H9 (cell line): ENCODE results near the gene ELAC1. TPM values are rescaled to one million over a fixed set of nuclear protein-coding genes. Genes with fewer than 3 reads are reported as not detected.
A peak's percentile ranks its signal among the peaks of the same experiment; 100 is the strongest.

Experiments used
- DNase-seq: peaks from one replicate; pipeline ENCODE4 v3.0.0-alpha.2; 2017
- H2AFZ ChIP-seq: one replicate; pipeline ENCODE4 v1.6.1; 2013; ENCODE audit warnings: mild to moderate bottlenecking, low read length, control low read depth, moderate library complexity
- H2AK5ac ChIP-seq: 2 replicates; pipeline ENCODE4 v1.6.1; 2013; ENCODE audit warnings: low read length, control low read depth, mixed read lengths; ENCODE audit not compliant: insufficient read length
- H2BK120ac ChIP-seq: one replicate; pipeline ENCODE4 v1.6.1; 2013; ENCODE audit warnings: low read depth, mild to moderate bottlenecking, low read length, control low read depth, inconsistent platforms; ENCODE audit not compliant: poor library complexity, severe bottlenecking
- H2BK12ac ChIP-seq: 2 replicates; pipeline ENCODE4 v1.6.1; 2013; ENCODE audit warnings: low read length, control low read depth, mixed read lengths, low read depth; ENCODE audit not compliant: insufficient read length
- H2BK15ac ChIP-seq: 2 replicates; pipeline ENCODE4 v1.6.1; 2013; ENCODE audit warnings: low read depth, low read length, control low read depth
- H2BK20ac ChIP-seq: one replicate; pipeline ENCODE4 v1.6.1; 2013; ENCODE audit warnings: low read depth, mild to moderate bottlenecking, low read length, control low read depth, inconsistent platforms; ENCODE audit not compliant: poor library complexity, severe bottlenecking
- H2BK5ac ChIP-seq: 2 replicates; pipeline ENCODE4 v1.6.1; 2013; ENCODE audit warnings: low read length, control low read depth, mixed read lengths; ENCODE audit not compliant: insufficient read length
- H3K14ac ChIP-seq: 2 replicates; pipeline ENCODE4 v1.6.1; 2013; ENCODE audit warnings: low read length, control low read depth; ENCODE audit not compliant: insufficient read depth
- H3K18ac ChIP-seq: 2 replicates; pipeline ENCODE4 v1.6.1; 2013; ENCODE audit warnings: low read depth, mild to moderate bottlenecking, mixed read lengths, low read length, control low read depth; ENCODE audit not compliant: insufficient read length
- H3K23ac ChIP-seq: 2 replicates; pipeline ENCODE4 v1.6.1; 2013; ENCODE audit warnings: low read length, control low read depth, mixed read lengths, low read depth; ENCODE audit not compliant: insufficient read length
- H3K23me2 ChIP-seq: 2 replicates; pipeline ENCODE4 v1.6.1; 2013; ENCODE audit warnings: low read depth, mild to moderate bottlenecking, mixed read lengths, low read length, control low read depth; ENCODE audit not compliant: insufficient read length, poor library complexity, severe bottlenecking
- H3K27ac ChIP-seq: 2 replicates; pipeline ENCODE4 v1.5.1; 2013; ENCODE audit warnings: low read length, control low read depth, mixed read lengths, low read depth; ENCODE audit not compliant: insufficient read length
- H3K27me3 ChIP-seq: 2 replicates; pipeline ENCODE4 v1.6.1; 2013; ENCODE audit warnings: low read length, control low read depth, inconsistent platforms; ENCODE audit not compliant: insufficient read depth
- H3K4ac ChIP-seq: 2 replicates; pipeline ENCODE4 v1.6.1; 2013; ENCODE audit warnings: low read depth, mild to moderate bottlenecking, control low read depth, inconsistent platforms, low read length, moderate library complexity
- H3K4me1 ChIP-seq: 2 replicates; pipeline ENCODE4 v1.6.1; 2013; ENCODE audit warnings: low read length, control low read depth, inconsistent platforms; ENCODE audit not compliant: insufficient read depth
- H3K4me2 ChIP-seq: 2 replicates; pipeline ENCODE4 v1.6.1; 2013; ENCODE audit warnings: low read length, control low read depth, mixed read lengths; ENCODE audit not compliant: insufficient read length, insufficient read depth
- H3K56ac ChIP-seq: 2 replicates; pipeline ENCODE4 v1.6.1; 2013; ENCODE audit warnings: low read depth, mild to moderate bottlenecking, mixed read lengths, low read length, control low read depth; ENCODE audit not compliant: insufficient read length
- H3K79me1 ChIP-seq: 2 replicates; pipeline ENCODE4 v1.6.1; 2013; ENCODE audit warnings: low read depth, mild to moderate bottlenecking, moderate library complexity, low read length, control low read depth, inconsistent platforms; ENCODE audit not compliant: insufficient read depth, poor library complexity, severe bottlenecking
- H3K79me2 ChIP-seq: 2 replicates; pipeline ENCODE4 v1.6.1; 2013; ENCODE audit warnings: low read length, control low read depth, inconsistent platforms; ENCODE audit not compliant: insufficient read depth
- H3K9ac ChIP-seq: 2 replicates; pipeline ENCODE4 v1.6.1; 2013; ENCODE audit warnings: low read length, control low read depth, mixed read lengths; ENCODE audit not compliant: insufficient read length; ENCODE audit errors: extremely low read depth
- H3K9me3 ChIP-seq: one replicate; pipeline ENCODE4 v1.6.1; 2013; ENCODE audit warnings: low read depth, low read length, inconsistent platforms; ENCODE audit not compliant: control insufficient read depth
- H3T11ph ChIP-seq: one replicate; pipeline ENCODE4 v1.6.1; 2013; ENCODE audit warnings: mild to moderate bottlenecking, low read length, control low read depth, inconsistent platforms
- H4K20me1 ChIP-seq: one replicate; pipeline ENCODE4 v1.6.1; 2013; ENCODE audit not compliant: control insufficient read depth, insufficient read length, insufficient read depth
- H4K5ac ChIP-seq: 2 replicates; pipeline ENCODE4 v1.6.1; 2013; ENCODE audit warnings: low read depth, mild to moderate bottlenecking, mixed read lengths, low read length, control low read depth; ENCODE audit not compliant: insufficient read length
- H4K8ac ChIP-seq: replicated peaks from 2 replicates; pipeline ENCODE4 v1.6.1; 2013; ENCODE audit warnings: low read length, control low read depth, mixed read lengths, low read depth; ENCODE audit not compliant: insufficient read length
- H4K91ac ChIP-seq: 2 replicates; pipeline ENCODE4 v1.6.1; 2013; ENCODE audit warnings: low read depth, mild to moderate bottlenecking, moderate library complexity, mixed read lengths, low read length, control low read depth; ENCODE audit not compliant: insufficient read length
- H3K27ac Mint-ChIP-seq, 3 experiments: 2 replicates in 2 of 3; 3 replicates in 1 of 3; pipeline ENCODE4 v1.8.0; 2020 to 2021; ENCODE audit warnings: mixed read lengths in 3 of 3, mild to moderate bottlenecking in 1 of 3, moderate library complexity in 1 of 3
- H3K27me3 Mint-ChIP-seq: 2 replicates; pipeline ENCODE4 v1.8.0; 2021; ENCODE audit warnings: low read depth, mild to moderate bottlenecking, moderate library complexity, mixed read lengths
- H3K36me3 Mint-ChIP-seq, 3 experiments: 2 replicates in 2 of 3; 3 replicates in 1 of 3; pipeline ENCODE4 v1.8.0; 2020 to 2021; ENCODE audit warnings: low read depth in 3 of 3, mixed read lengths in 3 of 3; ENCODE audit not compliant: insufficient read depth in 1 of 3
- H3K4me1 Mint-ChIP-seq, 2 experiments: 2 replicates each; pipeline ENCODE4 v1.8.0; 2020; ENCODE audit warnings: mixed read lengths in 2 of 2
- H3K4me3 Mint-ChIP-seq, 2 experiments: 2 replicates in 1 of 2; 3 replicates in 1 of 2; pipeline ENCODE4 v1.8.0; 2020 to 2021; ENCODE audit warnings: mild to moderate bottlenecking in 2 of 2, mixed read lengths in 2 of 2, moderate library complexity in 1 of 2
- H3K9me3 Mint-ChIP-seq, 2 experiments: 2 replicates in 1 of 2; 3 replicates in 1 of 2; pipeline ENCODE4 v1.8.0; 2020; ENCODE audit warnings: mild to moderate bottlenecking in 2 of 2, mixed read lengths in 2 of 2, moderate library complexity in 1 of 2
- CTCF ChIP-seq: fragments of 200-600 bp; sonication (generic); conservative IDR thresholded peaks from 3 replicates; pipeline ENCODE4 v1.8.0; 2021; ENCODE audit warnings: antibody characterized with exemption, mild to moderate bottlenecking
- WGBS: extraction: QIAGEN DNeasy Blood & Tissue Kit; methylation state at CpG from one replicate; pipeline ENCODE4 v1.1.7; 2013; ENCODE audit warnings: missing lambda C conversion rate, low lambda C conversion rate, mixed read lengths; ENCODE audit not compliant: insufficient read length; ENCODE audit errors: extremely low coverage; 5-methylcytosine and 5-hydroxymethylcytosine counted together
- total RNA-seq: library from RNA; stranded (reverse); gene quantifications from 2 replicates; pipeline ENCODE4 v1.2.1, GENCODE V29; 2021

ELAC1 gene
- total RNA-seq, 1 experiment from 2014 or later: 5.7 TPM

- H3K4me2 ChIP-seq: peak overlapping the region; percentile 87
- no peaks in the 10 kb centered on the region for H3K79me1 ChIP-seq
- peaks cover 8 to 33% (median 16%) of the 10 kb centered on the region in 3 experiments; a peak in 6 of 7 replicates for H3K36me3 Mint-ChIP-seq
- no peak overlapping the region for H4K8ac ChIP-seq
- no peak overlapping the region for H3K18ac ChIP-seq
- H3K56ac ChIP-seq: no peak overlapping the region
- no peak overlapping the region for H2AK5ac ChIP-seq
- no peaks in the 10 kb centered on the region for H3K27me3 ChIP-seq
- peak overlapping the region; percentile 93 for H3K9ac ChIP-seq
- H3K79me2 ChIP-seq: peaks cover 39% of the 10 kb centered on the region
- no peak overlapping the region for H2BK5ac ChIP-seq
- no peak overlapping the region for H2BK12ac ChIP-seq
- no peak overlapping the region for H4K5ac ChIP-seq
- H3K27me3 Mint-ChIP-seq: no peaks in the 10 kb centered on the region
- H3K27ac Mint-ChIP-seq: peak overlapping the region; percentile 78 to 95 (median 95)
- peaks cover 40 to 61% of the 10 kb centered on the region in 2 experiments for H3K4me1 Mint-ChIP-seq
- H3T11ph ChIP-seq: no peak overlapping the region
- no CpG with 5 or more reads among the region's 66 CpGs for WGBS
- no peaks in the 10 kb centered on the region for H3K9me3 ChIP-seq
- H2BK120ac ChIP-seq: no peak overlapping the region
- peaks cover 3% of the 10 kb centered on the region for H3K4me1 ChIP-seq
- H3K4me3 Mint-ChIP-seq: peak overlapping the region; percentile 88 to 98
- H2BK15ac ChIP-seq: no peak overlapping the region
- no peak overlapping the region for H3K4ac ChIP-seq
- no peak overlapping the region for H3K23ac ChIP-seq
- no peaks in the 10 kb centered on the region for H3K9me3 Mint-ChIP-seq
- TF ChIP-seq CTCF: no peak
- H4K20me1 ChIP-seq: no peaks in the 10 kb centered on the region
- H3K14ac ChIP-seq: peak overlapping the region; percentile 97; the same call in 1 of the 2 replicates
- H4K91ac ChIP-seq: no peak overlapping the region
- H3K23me2 ChIP-seq: peaks cover 7% of the 10 kb centered on the region
- no peak overlapping the region for H2AFZ ChIP-seq
- no peak overlapping the region for H2BK20ac ChIP-seq
- peak overlapping the region; percentile 21 for H3K27ac ChIP-seq
- peak; percentile 50 for DNase-seq
Measured at GRCh38 chr18:51030537-51031258, 62.9 kb downstream of the ELAC1 start.
